GM19351 (cell line): Measurements from ENCODE around the gene CDKAL1.
"Not testable (repeated sequence)": the region's sequence is repeated elsewhere in the genome, so short reads cannot be mapped to it uniquely, and the experiment has no call there.

ENCODE experiments used
- ATAC-seq: cut with Tn5 transposase; IDR thresholded peaks from one replicate; pipeline ENCODE4 v1.9.1; 2021; ENCODE audit warnings: mild to moderate bottlenecking, moderate library complexity; ENCODE audit not compliant: unreplicated experiment

CDKAL1 gene

GRCh38 chr6:21219856-21220255 lies 685.6 kb downstream of the CDKAL1 start:
- no peak for ATAC-seq

DNA sequence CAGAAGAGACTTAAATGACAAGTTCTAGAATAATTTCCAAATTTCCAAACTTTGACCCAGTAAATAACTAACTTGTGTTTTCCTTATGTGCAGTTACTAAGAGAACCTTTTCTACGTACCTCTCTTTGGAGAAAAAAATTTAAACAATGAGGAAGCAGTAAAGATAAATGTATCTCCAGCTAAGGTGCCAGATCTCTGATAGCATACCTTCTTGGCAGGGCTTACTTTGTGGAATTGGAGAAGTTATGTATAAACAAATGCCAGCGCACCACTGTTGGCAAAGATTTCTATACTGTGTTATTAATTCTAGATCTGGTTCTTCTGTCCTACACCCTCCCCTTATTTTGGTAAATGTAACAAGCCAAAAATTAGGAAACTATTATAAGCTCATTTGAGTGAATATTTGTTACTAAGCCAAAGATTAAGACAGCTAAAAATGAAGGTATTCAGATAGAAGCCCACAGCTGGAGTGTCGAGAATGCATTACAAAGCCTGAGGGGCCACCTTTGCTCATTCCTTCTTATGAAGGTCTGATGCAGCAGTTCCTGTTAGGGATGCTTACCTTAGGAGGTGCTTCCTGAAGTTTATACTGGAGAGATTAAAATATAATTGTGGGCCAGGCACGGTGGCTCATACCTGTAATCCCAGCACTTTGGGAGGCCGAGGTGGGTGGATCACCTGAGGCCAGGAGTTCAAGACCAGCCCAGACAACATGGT lies 686.2 kb downstream of the CDKAL1 start:
- ATAC-seq, result no peak

- no peak for ATAC-seq
Observed at GRCh38 chr6:21222656-21223055, 688.4 kb downstream of the CDKAL1 start.

DNA sequence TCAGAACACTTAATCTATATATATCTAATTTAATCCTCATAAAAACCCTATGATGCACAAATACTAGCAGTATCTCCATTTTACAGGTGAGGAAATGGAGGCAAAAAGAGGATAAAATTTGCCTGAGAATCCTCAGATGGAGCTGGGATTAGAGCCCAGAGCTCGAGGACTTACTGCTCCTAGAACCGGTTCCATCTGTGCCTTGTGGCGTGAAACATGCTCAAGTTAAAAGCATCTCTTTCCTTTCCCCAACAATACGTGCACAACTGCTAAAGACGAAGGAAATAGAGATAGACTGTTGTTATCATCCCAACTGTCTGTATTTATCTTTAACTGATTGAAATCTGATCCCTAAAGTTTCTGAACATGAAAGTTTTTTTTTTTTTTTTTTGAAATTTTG lies 691.7 kb downstream of the CDKAL1 start:
- ATAC-seq, result no peak

DNA sequence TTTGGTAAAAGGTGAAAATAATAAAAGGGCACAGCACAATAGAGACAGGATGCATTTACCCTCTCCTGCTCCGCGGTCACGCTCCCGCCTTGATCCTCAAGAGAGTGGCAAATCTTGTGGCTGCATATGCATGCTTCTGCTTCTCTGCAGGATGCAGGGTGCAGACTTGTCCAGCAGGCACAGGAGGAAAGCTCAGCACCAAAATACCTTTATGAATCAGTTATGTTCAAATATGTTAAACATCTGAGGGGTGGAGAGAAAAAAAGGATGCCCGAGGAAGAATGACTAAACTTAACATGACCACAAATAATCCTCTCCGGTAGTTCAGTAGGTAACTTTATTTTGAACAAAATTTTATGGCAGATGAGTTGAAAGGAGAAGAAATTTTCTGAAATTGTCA lies 693.2 kb downstream of the CDKAL1 start:
- no peak for ATAC-seq

- no peak for ATAC-seq
Observed at GRCh38 chr6:21228411-21228810, 694.2 kb downstream of the CDKAL1 start.

DNA sequence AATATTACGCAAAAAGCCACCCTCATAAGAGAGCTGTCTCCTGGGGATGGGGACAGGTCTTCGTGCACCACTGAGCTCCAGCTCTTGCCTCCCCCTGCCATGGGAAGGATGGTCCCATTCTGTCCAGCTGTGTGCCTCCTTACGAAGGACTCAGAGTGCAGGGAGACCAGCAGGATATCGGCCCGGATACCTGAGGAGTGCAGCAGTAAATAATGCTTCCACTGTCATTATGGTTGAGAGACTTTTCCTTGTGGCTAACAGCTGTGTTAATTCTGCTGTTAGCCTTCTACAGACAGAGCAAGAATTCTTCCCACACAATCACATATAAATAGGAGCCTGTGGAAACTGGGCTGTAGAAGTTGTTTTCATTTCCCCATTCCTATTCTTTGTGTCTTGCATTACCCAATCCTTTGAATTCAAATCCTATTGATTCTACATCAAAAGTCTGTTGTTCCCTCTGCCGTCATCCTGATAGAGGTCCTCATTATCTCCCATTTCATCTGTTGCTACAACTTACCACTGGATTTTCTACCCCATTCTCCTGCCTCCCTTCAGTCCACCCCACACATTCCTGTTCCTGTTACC lies 694.7 kb downstream of the CDKAL1 start:
- no peak for ATAC-seq

DNA sequence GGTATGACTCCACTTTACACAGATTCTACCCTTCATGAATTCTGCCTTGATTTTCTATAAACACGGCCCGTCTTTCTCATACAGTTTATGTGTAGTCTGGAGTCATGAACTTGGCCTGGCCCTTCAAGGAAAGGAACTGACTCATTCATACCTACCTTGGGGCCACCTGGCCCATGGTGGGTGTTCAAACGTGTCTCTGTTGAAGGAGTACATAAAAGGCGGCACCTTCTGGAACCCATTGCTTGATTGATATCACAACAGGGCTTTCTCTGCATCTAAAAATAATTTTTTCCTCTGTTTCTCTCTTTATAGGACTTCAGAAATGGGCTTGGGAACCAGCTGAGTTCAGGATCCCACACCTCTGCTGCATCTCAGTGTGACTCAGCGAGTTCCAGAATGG lies 696.3 kb downstream of the CDKAL1 start:
- no peak for ATAC-seq

- no peak for ATAC-seq
Observed at GRCh38 chr6:21235162-21235561, 700.9 kb downstream of the CDKAL1 start.

DNA sequence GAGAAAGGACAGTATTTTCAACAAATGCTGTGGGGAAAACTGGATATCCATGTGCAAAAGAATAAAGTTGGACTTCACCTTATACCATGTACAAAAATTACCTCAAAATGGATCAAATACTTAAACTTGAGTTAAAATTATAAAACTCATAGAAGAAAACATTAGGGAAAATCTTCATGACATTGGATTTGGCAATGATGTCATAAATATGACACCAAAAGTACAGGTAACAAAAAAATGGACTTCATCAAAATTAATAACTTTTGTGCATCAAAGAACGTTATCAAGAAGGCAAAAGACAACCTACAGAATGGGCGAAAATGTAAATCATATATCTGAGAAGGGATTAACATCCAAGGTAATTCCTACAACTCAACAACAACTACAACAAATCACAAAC lies 704.0 kb downstream of the CDKAL1 start:
- ATAC-seq, result no peak

DNA sequence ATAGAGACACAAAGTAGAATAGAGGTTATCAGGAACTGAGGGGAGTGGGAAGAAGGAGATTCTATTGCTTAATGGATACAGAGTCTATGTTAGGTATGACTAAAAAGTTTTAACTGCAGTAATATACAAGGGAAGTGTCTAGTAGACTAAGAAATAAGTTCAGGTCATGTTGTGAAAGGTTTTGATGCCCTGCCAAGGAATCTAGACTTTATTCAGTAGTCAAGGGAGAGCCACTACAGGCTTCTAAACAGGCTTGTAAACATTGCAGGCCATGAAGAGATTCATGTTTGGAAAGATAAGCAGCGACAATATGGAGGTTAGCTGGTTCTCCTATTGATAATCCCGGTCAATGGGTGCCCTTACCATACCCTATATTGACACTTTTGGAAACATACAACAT lies 706.5 kb downstream of the CDKAL1 start:
- ATAC-seq, result no peak

GRCh38 chr6:21241231-21242130 lies 707.2 kb downstream of the CDKAL1 start:
- peak; percentile 42 for ATAC-seq

DNA sequence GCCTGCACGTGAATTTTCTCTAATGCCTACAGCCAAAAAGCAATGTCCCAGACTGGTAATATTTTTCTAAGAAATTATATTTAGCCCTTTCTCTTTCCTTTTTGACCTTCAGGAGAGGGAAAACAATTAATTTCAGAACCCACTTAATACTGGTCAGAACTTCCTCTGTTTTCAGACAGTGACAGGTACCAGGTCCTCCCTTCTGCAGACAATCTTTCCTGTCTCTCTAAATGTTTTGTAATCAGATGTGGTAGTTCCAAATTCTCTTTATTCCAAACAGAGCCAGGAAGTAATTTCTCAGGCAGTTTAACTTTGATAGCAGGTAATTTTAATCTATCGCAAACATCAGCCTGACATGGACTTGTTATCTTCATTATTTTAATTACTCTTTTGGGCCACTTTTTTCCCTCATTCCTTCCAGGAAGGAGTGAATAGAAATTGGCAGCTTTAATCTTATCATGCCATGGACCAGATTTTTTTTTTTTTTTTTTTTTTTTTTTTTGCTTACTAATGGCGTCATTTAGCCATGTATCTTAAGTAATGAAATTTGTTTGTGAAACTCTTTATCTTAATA lies 710.7 kb downstream of the CDKAL1 start:
- no peak for ATAC-seq

DNA sequence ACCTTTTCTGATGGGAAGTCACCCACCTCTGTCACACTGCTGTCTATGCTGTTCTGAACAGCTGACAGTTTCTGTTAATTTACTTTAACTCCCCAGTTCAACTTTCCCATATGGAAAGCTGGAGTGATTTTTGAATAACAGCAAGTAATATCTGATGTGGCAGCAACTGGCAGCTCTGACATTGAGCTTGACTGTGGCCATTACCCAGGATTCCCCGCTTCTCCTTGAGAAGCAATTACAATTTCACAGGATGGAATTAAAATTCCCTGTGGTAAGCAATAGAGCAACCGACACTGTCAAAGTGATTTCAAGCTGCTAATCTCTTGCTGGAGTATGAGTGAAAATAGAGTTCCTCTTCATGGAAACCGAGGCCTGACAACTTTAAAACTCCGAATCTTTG lies 711.2 kb downstream of the CDKAL1 start:
- no peak for ATAC-seq

- ATAC-seq, result peak; percentile 73
Observed at GRCh38 chr6:21246075-21246474, 711.8 kb downstream of the CDKAL1 start.

- not testable (repeated sequence) for ATAC-seq
Observed at GRCh38 chr6:21254460-21254859, 720.2 kb downstream of the CDKAL1 start.

DNA sequence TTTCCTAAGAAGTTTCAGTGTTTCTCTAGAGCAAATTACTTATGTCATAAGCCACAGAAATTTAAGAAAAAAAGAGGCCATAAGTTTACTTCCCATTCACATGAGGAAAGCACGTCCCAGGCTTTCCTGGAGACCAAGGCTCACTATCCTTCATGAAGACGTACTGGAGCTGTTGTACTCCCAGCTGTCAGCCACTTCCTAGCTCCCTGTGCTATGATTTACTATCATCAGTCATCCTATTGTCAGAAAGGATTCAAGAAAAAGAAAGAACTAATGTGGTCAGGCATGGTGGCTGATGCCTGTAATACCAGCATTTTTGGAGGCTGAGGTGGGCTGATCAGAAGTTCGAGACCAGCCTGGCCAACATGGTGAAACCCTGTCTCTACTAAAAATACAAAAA lies 721.9 kb downstream of the CDKAL1 start:
- ATAC-seq, result no peak

GRCh38 chr6:21257125-21257524 lies 722.9 kb downstream of the CDKAL1 start:
- peak; percentile 59 for ATAC-seq

- no peak for ATAC-seq
Observed at GRCh38 chr6:21258665-21259064, 724.4 kb downstream of the CDKAL1 start.

- no peak for ATAC-seq
Observed at GRCh38 chr6:21259660-21260059, 725.4 kb downstream of the CDKAL1 start.

- no peak for ATAC-seq
Observed at GRCh38 chr6:21262504-21262903, 728.2 kb downstream of the CDKAL1 start.
